ENCODE data around the gene CAPN5.

Gene CAPN5

GRCh38 chr11:77075425-77075905 is 8.7 kb downstream of the CAPN5 start:
- TF ChIP-seq ZNF8 (CRISPR knock-in tag; IDR thresholded peaks at IDR 0.05) (no peak), TSHZ2 (CRISPR knock-in tag; IDR thresholded peaks at IDR 0.05) (no peak), POU6F1 (CRISPR knock-in tag; IDR thresholded peaks at IDR 0.05; ENCODE audit: borderline replicate concordance, low read depth) (no peak), OSR1 (CRISPR knock-in tag; IDR thresholded peaks at IDR 0.05) (no peak), CREB5 (CRISPR knock-in tag; IDR thresholded peaks at IDR 0.05; ENCODE audit: low read depth) (no peak), ZNF565 (CRISPR knock-in tag; conservative IDR thresholded peaks at IDR 0.05; ENCODE audit: low read depth) (no peak), TCF4 (CRISPR knock-in tag; IDR thresholded peaks at IDR 0.05; ENCODE audit: borderline replicate concordance) (no peak), ZFP3 (CRISPR knock-in tag; IDR thresholded peaks at IDR 0.05) (no peak), ISL1 (CRISPR knock-in tag; IDR thresholded peaks at IDR 0.05) (no peak), ZNF70 (CRISPR knock-in tag; IDR thresholded peaks at IDR 0.05) (no peak)
- ATAC-seq = no peak

GRCh38 chr11:77079666-77080065 is 12.9 kb downstream of the CAPN5 start:
- no peak for ATAC-seq
- TF ChIP-seq TOX (CRISPR knock-in tag; IDR thresholded peaks at IDR 0.05; ENCODE audit: borderline replicate concordance) = no peak
- no peak for TF ChIP-seq CREB5 (CRISPR knock-in tag; IDR thresholded peaks at IDR 0.05; ENCODE audit: low read depth)
- no peak for TF ChIP-seq CSDC2 (CRISPR knock-in tag; IDR thresholded peaks at IDR 0.05)
- TF ChIP-seq CSRNP3 (CRISPR knock-in tag; IDR thresholded peaks at IDR 0.05) = no peak
- no peak for TF ChIP-seq ZNF70 (CRISPR knock-in tag; IDR thresholded peaks at IDR 0.05)
- no peak for TF ChIP-seq BACH2 (CRISPR knock-in tag; IDR thresholded peaks at IDR 0.05; ENCODE audit: borderline replicate concordance)
- no peak for TF ChIP-seq OSR1 (CRISPR knock-in tag; IDR thresholded peaks at IDR 0.05)
- no peak for TF ChIP-seq ZFP3 (CRISPR knock-in tag; IDR thresholded peaks at IDR 0.05)
- TF ChIP-seq ZNF8 (CRISPR knock-in tag; IDR thresholded peaks at IDR 0.05) = no peak
- no peak for TF ChIP-seq SNAI2 (CRISPR knock-in tag; IDR thresholded peaks at IDR 0.05)
- TF ChIP-seq ISL1 (CRISPR knock-in tag; IDR thresholded peaks at IDR 0.05) = no peak
- TF ChIP-seq RARB (CRISPR knock-in tag; IDR thresholded peaks at IDR 0.05) = no peak
- TF ChIP-seq ZFP30 (CRISPR knock-in tag; IDR thresholded peaks at IDR 0.05) = no peak
- TF ChIP-seq ESRRG (CRISPR knock-in tag; IDR thresholded peaks at IDR 0.05) = no peak
- TF ChIP-seq ZNF565 (CRISPR knock-in tag; conservative IDR thresholded peaks at IDR 0.05; ENCODE audit: low read depth) = no peak

- TF ChIP-seq ARNTL (CRISPR knock-in tag; IDR thresholded peaks at IDR 0.05; ENCODE audit: borderline replicate concordance, low read depth) (no peak), PPARA (CRISPR knock-in tag; IDR thresholded peaks at IDR 0.05; ENCODE audit: borderline replicate concordance) (no peak), ZFP3 (CRISPR knock-in tag; IDR thresholded peaks at IDR 0.05) (no peak), TOX (CRISPR knock-in tag; IDR thresholded peaks at IDR 0.05; ENCODE audit: borderline replicate concordance) (no peak), CREB5 (CRISPR knock-in tag; IDR thresholded peaks at IDR 0.05; ENCODE audit: low read depth) (no peak), ZC3H10 (CRISPR knock-in tag; IDR thresholded peaks at IDR 0.05) (no peak), GLIS3 (CRISPR knock-in tag; IDR thresholded peaks at IDR 0.05) (no peak), ZNF8 (CRISPR knock-in tag; IDR thresholded peaks at IDR 0.05) (no peak), ZNF70 (CRISPR knock-in tag; IDR thresholded peaks at IDR 0.05) (no peak), RARB (CRISPR knock-in tag; IDR thresholded peaks at IDR 0.05) (no peak), ESRRG (CRISPR knock-in tag; IDR thresholded peaks at IDR 0.05) (no peak), BACH2 (CRISPR knock-in tag; IDR thresholded peaks at IDR 0.05; ENCODE audit: borderline replicate concordance) (no peak), CSRNP3 (CRISPR knock-in tag; IDR thresholded peaks at IDR 0.05) (no peak)
- peak; percentile 42; the same call in 2 of the 3 replicates for ATAC-seq
Observed at GRCh38 chr11:77080643-77081210, 14.0 kb downstream of the CAPN5 start.

Measured in SK-N-SH treated with all-trans-retinoic acid at 6 μM for 48 hours (cell line).